ENCODE measurements around the gene SUSD1. TPM values are rescaled to one million over a fixed set of nuclear protein-coding genes. Genes with fewer than 3 reads are reported as not detected.

The SUSD1 gene
- total RNA-seq, 2 experiments from 2014 or later = 0.32 TPM; not detected in 1

DNA sequence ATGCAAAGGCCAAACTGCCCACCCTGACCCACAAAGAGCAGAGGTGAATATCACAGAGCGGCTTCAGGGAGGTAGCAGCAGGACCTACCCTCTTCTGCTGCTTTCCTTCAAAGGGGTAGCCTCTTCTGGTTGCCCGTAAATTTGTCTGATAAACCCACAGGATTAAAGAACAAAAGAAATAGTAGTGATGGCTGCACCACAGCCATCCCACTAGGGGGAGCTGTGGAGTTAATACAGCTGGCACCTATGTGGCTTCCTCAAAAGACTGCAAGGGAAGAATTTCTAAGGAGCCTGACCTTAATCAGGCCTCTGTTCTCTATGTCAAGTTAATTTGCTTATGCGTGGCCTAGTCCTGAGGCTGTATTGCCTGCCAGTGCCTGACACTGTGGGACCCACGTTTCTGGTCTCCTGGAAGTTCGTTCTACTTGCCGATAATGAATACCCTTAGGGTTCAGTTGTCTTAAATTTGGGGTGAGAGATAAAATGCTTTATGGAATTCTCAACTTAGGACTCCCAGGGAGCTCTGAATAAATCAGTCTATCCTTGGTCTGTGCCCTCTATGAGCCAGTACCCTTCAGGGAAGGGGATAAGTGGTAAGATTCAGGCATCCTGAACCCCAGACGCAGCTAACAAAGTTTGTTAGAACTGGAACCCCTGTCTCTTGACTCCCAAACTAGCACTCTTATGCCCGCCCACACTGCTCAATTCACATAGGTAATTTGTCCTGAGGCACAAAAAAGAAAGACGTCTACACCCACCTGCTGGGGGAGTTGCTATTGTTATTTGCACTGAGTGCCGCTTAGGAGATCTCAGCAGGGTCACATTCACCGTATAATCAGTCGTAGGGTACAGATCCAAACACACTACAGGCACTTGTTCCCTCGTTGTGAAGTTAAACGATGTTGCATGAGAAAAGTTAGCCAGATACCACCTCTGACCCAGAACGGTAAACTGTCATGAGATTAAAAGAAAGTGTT lies 77.1 kb downstream of the SUSD1 start:
- peak; percentile 80 for DNase-seq (ENCODE audit: low spot score)
- peaks cover 4% of the 10 kb centered on the region; the same call in 1 of the 2 replicates for H4K20me1 ChIP-seq (ENCODE audit: insufficient read depth, low read length)
- H3K79me2 ChIP-seq (ENCODE audit: insufficient read depth, low read depth, low read length) = no peaks in the 10 kb centered on the region
- H3K9me2 ChIP-seq (ENCODE audit: insufficient read depth, low read length) = no peaks in the 10 kb centered on the region
- POLR2A ChIA-PET = interaction anchor here (0.6 to 0.9 kb wide), 4 partner anchors 9 to 278 kb away, joined by 3 to 8 read pairs (median 5); no protein-coding TSS in a partner anchor
- TF ChIP-seq EZH2phosphoT487 (IDR thresholded peaks at IDR 0.05; ENCODE audit: borderline replicate concordance, low read depth, low read length) = no peak
- TF ChIP-seq, protein P1, sequence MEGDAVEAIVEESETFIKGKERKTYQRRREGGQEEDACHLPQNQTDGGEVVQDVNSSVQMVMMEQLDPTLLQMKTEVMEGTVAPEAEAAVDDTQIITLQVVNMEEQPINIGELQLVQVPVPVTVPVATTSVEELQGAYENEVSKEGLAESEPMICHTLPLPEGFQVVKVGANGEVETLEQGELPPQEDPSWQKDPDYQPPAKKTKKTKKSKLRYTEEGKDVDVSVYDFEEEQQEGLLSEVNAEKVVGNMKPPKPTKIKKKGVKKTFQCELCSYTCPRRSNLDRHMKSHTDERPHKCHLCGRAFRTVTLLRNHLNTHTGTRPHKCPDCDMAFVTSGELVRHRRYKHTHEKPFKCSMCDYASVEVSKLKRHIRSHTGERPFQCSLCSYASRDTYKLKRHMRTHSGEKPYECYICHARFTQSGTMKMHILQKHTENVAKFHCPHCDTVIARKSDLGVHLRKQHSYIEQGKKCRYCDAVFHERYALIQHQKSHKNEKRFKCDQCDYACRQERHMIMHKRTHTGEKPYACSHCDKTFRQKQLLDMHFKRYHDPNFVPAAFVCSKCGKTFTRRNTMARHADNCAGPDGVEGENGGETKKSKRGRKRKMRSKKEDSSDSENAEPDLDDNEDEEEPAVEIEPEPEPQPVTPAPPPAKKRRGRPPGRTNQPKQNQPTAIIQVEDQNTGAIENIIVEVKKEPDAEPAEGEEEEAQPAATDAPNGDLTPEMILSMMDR (conservative IDR thresholded peaks at IDR 0.05; ENCODE audit: low read length) = peak; percentile 89
- H3K4me2 ChIP-seq (ENCODE audit: low read length) = no peak overlapping the region
- no peak overlapping the region for H2AFZ ChIP-seq (ENCODE audit: low read length)
- BruUV-seq (replicated peaks) = no TSS peak
- H3K36me3 ChIP-seq (ENCODE audit: insufficient read depth, low read length) = no peaks in the 10 kb centered on the region
- H3K27ac ChIP-seq (ENCODE audit: low read depth, low read length, poor library complexity, severe bottlenecking) = no peak overlapping the region
- no peak overlapping the region for H3K4me3 ChIP-seq (ENCODE audit: low read depth, low read length, poor library complexity, severe bottlenecking)
- CTCF ChIA-PET (ENCODE audit: unreplicated experiment) = interaction anchor here (0.5 kb wide), 1 partner anchor 272 kb away, joined by 4 read pairs; no protein-coding TSS in a partner anchor
- H3K4me1 ChIP-seq (ENCODE audit: insufficient read depth, low read length, poor library complexity, severe bottlenecking) = no peaks in the 10 kb centered on the region
- H3K9me3 ChIP-seq (ENCODE audit: low read length) = no peaks in the 10 kb centered on the region
- intact Hi-C loops (cut with micrococcal nuclease; ENCODE audit: unreplicated experiment) = loop anchor here (1.0 to 10.0 kb wide), 4 partner anchors 236 to 807 kb away; no protein-coding TSS in a partner anchor

DNA sequence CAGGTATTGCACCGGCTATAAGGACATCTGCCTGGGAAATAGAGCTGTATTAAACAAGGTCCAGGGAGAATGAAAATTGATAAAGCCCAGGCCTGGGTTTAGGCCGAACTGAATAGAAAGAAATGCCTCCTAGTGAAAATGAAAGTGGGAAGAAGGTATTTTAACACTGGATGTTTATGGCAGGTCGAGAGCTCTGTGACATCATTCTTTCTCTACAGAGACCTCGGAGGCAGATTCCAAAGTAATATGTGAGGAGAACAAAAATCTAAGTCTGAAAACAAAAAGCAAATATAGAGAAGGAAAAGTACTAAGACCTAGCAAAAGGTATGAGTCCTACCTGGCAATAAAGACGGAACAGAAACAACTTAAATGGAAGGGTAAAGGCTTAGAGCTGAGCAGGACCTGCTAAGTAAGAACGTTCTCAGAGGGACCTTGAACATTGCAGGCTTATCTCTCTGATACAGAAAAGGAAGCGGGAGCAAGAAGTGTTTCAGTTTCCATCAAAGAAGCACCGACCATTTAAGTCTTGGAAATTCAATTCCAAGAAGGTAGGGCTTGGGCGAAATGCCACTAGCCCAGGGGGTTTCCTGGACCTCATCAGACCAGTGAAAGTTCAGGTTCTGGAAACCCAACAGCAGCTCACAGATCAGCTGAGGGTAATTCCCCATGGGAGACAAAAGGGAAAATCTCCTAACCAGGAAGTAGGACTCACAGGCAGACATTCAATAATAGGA lies 80.0 kb downstream of the SUSD1 start:
- BruUV-seq (replicated peaks) = no TSS peak
- ChIA-PET POLR2A (interaction anchor here (0.6 kb wide), 2 partner anchors 233 to 254 kb away, joined by 3 to 4 read pairs; no protein-coding TSS in a partner anchor), CTCF (ENCODE audit: unreplicated experiment) (no interaction called here)
- Histone ChIP-seq H3K36me3 (ENCODE audit: insufficient read depth, low read length) (no peaks in the 10 kb centered on the region), H3K9me2 (ENCODE audit: insufficient read depth, low read length) (no peaks in the 10 kb centered on the region), H3K9me3 (ENCODE audit: low read length) (no peaks in the 10 kb centered on the region), H4K20me1 (ENCODE audit: insufficient read depth, low read length) (peaks cover 4% of the 10 kb centered on the region; the same call in 1 of the 2 replicates), H3K4me3 (ENCODE audit: low read depth, low read length, poor library complexity, severe bottlenecking) (no peak overlapping the region), H3K4me1 (ENCODE audit: insufficient read depth, low read length, poor library complexity, severe bottlenecking) (no peaks in the 10 kb centered on the region), H3K27ac (ENCODE audit: low read depth, low read length, poor library complexity, severe bottlenecking) (no peak overlapping the region), H3K79me2 (ENCODE audit: insufficient read depth, low read depth, low read length) (no peaks in the 10 kb centered on the region), H2AFZ (ENCODE audit: low read length) (no peak overlapping the region), H3K4me2 (ENCODE audit: low read length) (no peak overlapping the region)
- intact Hi-C loops (cut with micrococcal nuclease; ENCODE audit: unreplicated experiment) = loop anchor here (10.0 kb wide), 2 partner anchors 700 to 810 kb away; no protein-coding TSS in a partner anchor
- DNase-seq (ENCODE audit: low spot score) = no peak
- TF ChIP-seq, protein P1 (conservative IDR thresholded peaks at IDR 0.05; ENCODE audit: low read length) = no peak
- TF ChIP-seq EZH2phosphoT487 (IDR thresholded peaks at IDR 0.05; ENCODE audit: borderline replicate concordance, low read depth, low read length) = no peak
